A549 treated with Mapracorat at 1 μM for 4 hours (cell line): Measurements from ENCODE around the gene PRRT1B. TPM values are rescaled to one million over a fixed set of nuclear protein-coding genes. Genes with fewer than 3 reads are reported as not detected.

Experiments
- total RNA-seq: library from RNA; stranded (reverse); fragments of 200-300 nt; extraction: Qiagen RNA extraction; gene quantifications from 5 replicates; pipeline ENCODE4 v1.2.3, GENCODE V29; 2022

PRRT1B gene
- 0.20 to 0.60 TPM (median 0.35 TPM) in 5 replicates for total RNA-seq

DNA sequence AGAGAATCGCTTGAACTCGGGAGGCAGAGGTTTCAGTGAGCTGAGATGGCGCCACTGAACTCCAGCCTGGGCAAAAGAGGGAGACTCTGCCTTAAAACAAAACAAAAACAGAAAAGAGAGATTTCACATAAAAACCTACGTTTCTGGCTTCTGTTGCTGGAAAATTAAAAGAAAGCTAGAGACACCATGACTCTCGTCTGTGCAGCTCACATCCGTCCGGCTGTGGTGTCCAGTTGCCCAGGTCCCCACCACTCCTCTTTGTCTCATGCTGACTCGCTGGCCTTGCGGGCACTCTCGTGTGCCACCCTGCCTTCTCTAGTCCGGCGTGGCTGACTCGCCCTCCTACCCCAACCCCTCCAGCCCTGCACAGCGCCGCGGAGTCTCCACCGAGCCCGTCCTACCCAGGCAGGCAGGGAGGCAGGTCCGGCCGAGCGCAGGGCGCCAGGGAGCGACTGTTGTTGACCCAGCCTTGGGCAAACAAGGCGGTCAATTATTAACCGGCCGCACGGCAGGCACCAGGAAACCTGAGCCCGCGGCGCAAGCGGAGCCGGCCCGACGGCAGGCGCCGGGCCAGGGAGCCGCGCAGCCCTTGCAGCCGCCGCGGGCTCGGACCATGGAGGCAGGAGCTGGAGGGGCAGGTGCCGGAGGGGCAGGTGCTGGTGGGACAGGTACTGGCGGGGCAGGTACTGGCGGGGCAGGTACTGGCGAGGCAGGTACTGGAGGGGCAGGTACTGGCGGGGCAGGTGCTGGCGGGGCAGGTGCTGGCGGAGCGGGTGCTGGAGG lies at the start of gene PRRT1B:
PRRT1B (plus strand) TSS at position 521 of the 783 bp plus-strand sequence; CDS start at position 614, 93 bp downstream.

DNA sequence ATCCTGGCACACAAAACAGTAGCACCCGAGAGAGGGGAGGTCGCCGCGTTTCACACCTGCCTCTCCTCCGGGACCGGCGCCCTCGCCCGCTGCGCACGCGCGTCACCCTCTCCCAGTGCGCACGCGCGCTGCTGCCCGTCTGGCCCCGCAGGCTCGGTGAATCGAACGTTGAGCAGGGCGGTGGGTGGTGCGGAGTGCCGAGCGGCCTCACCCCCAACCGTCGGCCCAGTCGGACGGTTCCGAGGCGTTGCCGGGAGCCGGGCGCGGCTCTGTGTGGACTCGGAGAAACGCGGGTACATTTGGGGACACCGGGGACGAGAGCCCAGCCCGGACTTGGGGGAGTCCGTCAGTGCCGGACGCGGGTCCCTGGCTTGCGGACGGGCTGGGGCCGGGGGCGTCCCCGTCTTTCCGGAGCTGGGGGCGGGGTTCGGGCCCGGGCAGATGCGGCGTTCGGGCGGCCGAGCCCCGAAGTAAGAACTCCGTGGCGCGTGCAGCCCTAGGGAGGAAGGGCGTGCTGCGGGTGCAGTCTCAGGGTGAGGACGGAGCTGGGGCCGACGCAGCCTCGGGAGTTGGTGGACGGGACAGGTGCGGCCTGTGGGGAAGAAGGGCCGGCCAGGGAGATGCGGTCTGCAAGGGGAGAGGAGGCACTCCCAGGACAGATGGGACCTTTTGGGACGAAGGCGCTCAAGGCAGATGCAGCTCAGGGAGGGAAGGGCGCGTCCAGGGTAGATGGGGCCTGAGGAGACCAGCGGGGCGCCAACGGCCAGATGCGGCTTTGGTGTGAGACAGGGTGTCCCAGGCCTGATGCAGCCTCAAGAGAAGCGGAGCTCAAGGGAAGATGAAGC lies 42.3 kb upstream of the PRRT1B start, which contains the start of gene POMT1:
POMT1 (plus strand) TSS at position 138 of the 845 bp plus-strand sequence. CDS start 1,301 bp downstream, outside the sequence.

DNA sequence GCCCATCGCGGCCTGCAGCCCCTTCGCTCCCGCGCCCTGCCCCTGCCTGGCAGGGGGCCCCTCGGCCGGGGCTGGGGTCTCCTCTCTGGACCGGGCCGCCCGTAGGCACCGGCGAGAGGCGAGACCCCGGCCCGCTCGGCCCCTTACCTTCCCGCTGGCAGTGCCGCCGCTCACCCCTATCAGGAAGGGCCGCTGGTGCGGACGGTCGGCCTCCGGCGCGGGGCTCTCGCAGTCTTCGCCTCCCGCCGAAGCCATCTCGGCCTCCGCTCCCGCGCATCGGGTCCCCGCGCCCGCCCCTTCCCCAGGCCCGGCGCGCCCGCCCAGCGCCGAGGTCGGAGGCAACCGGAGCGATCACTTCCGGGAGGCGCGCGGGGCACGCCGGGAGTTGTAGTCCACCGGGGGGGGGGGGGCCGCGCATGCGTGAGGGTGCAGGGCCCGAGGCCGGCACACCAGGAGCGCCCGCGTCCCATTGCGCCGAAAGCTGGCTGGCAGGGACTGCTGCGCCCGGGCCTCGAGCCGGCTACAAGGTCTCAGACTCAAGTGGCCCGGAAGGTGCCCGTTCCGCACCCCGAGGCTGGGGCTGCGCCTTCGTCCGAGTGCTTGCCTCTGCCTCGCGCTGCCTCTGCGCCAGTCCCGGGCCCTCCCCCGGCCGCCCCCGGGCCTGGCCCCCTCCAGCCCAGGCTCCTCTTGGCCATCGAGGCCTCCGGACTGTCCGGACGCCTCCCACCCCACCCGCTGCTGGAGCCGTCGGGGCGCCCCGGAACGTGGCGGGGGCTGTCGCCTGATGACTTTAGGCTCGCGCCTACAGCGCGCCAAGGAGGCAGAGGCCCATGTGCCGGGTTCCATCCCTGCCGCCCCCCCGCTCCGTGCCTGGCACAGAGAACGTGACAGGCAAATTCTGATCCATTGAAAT lies 14.1 kb upstream of the PRRT1B start, which contains the start of gene UCK1:
UCK1 (minus strand) TSS at position 344 of the 913 bp plus-strand sequence; CDS start at position 255, 89 bp downstream.

Other genes with a start within 250 kb of the PRRT1B start
- gene PRRC2B, start 151.4 kb upstream of the PRRT1B start, total RNA-seq = 44.1 to 78.1 TPM (median 65.1 TPM) in 5 replicates
- 13.5 to 18.5 TPM (median 17.5 TPM) in 5 replicates for gene POMT1, start 42.6 kb upstream of the PRRT1B start, total RNA-seq
- 17.4 to 23.3 TPM (median 22.0 TPM) in 5 replicates for gene UCK1, start 14.3 kb upstream of the PRRT1B start, total RNA-seq
- gene RAPGEF1, start 194.6 kb downstream of the PRRT1B start, total RNA-seq = 34.3 to 53.4 TPM (median 46.1 TPM) in 5 replicates